Activated CD4-positive, alpha-beta T cell treated with anti-CD3 and anti-CD28 coated beads for 36 hours (primary cell): ENCODE results near the gene SMG9. TPM values are rescaled to one million over a fixed set of nuclear protein-coding genes. Genes with fewer than 3 reads are reported as not detected.
A peak's percentile ranks its signal among the peaks of the same experiment; 100 is the strongest.

Experiments used
- ATAC-seq: fragments of 200-7000 bp; cut with Tn5 transposase; one replicate; pipeline ENCODE4 v1.10.0; 2021; ENCODE audit warnings: mild to moderate bottlenecking, moderate library complexity
- CTCF ChIA-PET: fragments of 350-600 bp; sonication (Branson Sonifier 250); formaldehyde crosslinking; loops from one replicate; lab custom pipeline; 2021; ENCODE audit warnings: antibody characterized with exemption; lab: Charles Lee
- POLR2A ChIA-PET: fragments of 350-600 bp; sonication (Branson Sonifier 250); formaldehyde crosslinking; loops from one replicate; lab custom pipeline; 2021; ENCODE audit warnings: antibody characterized with exemption, inconsistent platforms; lab: Charles Lee
- DNase-seq: peaks from one replicate; pipeline ENCODE4 v3.0.0-alpha.2; 2020
- H3K27ac Mint-ChIP-seq: one replicate; pipeline ENCODE4 v1.8.0; 2021; ENCODE audit warnings: mixed read lengths
- H3K27me3 Mint-ChIP-seq: one replicate; pipeline ENCODE4 v1.8.0; 2021; ENCODE audit warnings: mixed read lengths
- H3K36me3 Mint-ChIP-seq: one replicate; pipeline ENCODE4 v1.8.0; 2021; ENCODE audit warnings: low read depth, mixed read lengths
- H3K4me1 Mint-ChIP-seq: one replicate; pipeline ENCODE4 v1.8.0; 2021; ENCODE audit warnings: mixed read lengths
- H3K4me3 Mint-ChIP-seq: one replicate; pipeline ENCODE4 v1.8.0; 2021; ENCODE audit warnings: mild to moderate bottlenecking, moderate library complexity, mixed read lengths
- H3K9me3 Mint-ChIP-seq: one replicate; pipeline ENCODE4 v1.8.0; 2021; ENCODE audit warnings: low read depth, mixed read lengths
- intact Hi-C, 2 experiments: fragments of 100-400 bp; cut with DNase I in 1 of 2; cut with micrococcal nuclease in 1 of 2; formaldehyde crosslinking; loops; one replicate each; pipeline versions ENCODE4 v1.14.2 to v1.15.1; 2022 to 2024; cut with DNase I, micrococcal nuclease
- total RNA-seq, 2 experiments: library from RNA; stranded (reverse); gene quantifications; one replicate each; pipeline ENCODE4 v1.2.3, GENCODE V29; 2021

SMG9 gene
- total RNA-seq, 2 experiments from 2014 or later: 64.4 to 65.2 TPM

- CTCF ChIA-PET: interaction anchor here (0.6 to 0.8 kb wide), 3 partner anchors 9 to 40 kb away, joined by 4 read pairs; no protein-coding TSS in a partner anchor
- ATAC-seq (no peak), DNase-seq (no peak)
- peaks cover 2% of the 10 kb centered on the region for H3K36me3 Mint-ChIP-seq
- no peak overlapping the region for H3K27ac Mint-ChIP-seq
- H3K4me3 Mint-ChIP-seq: no peak overlapping the region
- peaks cover 3% of the 10 kb centered on the region for H3K4me1 Mint-ChIP-seq
- H3K9me3 Mint-ChIP-seq: peaks cover 9% of the 10 kb centered on the region
- peaks cover 6% of the 10 kb centered on the region for H3K27me3 Mint-ChIP-seq
- intact Hi-C loops: no loop called here
- POLR2A ChIA-PET: no interaction called here
Observed at GRCh38 chr19:43708716-43709115, 46.0 kb downstream of the SMG9 start.

GRCh38 chr19:43707158-43707712 lies 47.5 kb downstream of the SMG9 start:
- Mint-ChIP-seq H3K4me3 (no peak overlapping the region), H3K27ac (no peak overlapping the region), H3K4me1 (peaks cover 1% of the 10 kb centered on the region), H3K9me3 (peaks cover 9% of the 10 kb centered on the region), H3K27me3 (peaks cover 6% of the 10 kb centered on the region), H3K36me3 (peaks cover 2% of the 10 kb centered on the region)
- POLR2A ChIA-PET: no interaction called here
- intact Hi-C loops: no loop called here
- ATAC-seq (no peak), DNase-seq (no peak)
- CTCF ChIA-PET: interaction anchor here (1.0 kb wide), 1 partner anchor 1164 kb away, joined by 3 read pairs; no protein-coding TSS in a partner anchor

- peaks cover 5% of the 10 kb centered on the region for H3K36me3 Mint-ChIP-seq
- peaks cover 11% of the 10 kb centered on the region for H3K9me3 Mint-ChIP-seq
- no peak for ATAC-seq
- POLR2A ChIA-PET: no interaction called here
- no peak overlapping the region for H3K27ac Mint-ChIP-seq
- peaks cover 9% of the 10 kb centered on the region for H3K4me1 Mint-ChIP-seq
- intact Hi-C loops: loop anchor here in 1 of 2 experiments (2.0 kb wide), 1 partner anchor 75 kb away; the partner anchor contains the start of gene KCNN4
- DNase-seq: no peak
- H3K27me3 Mint-ChIP-seq: peaks cover 2% of the 10 kb centered on the region
- CTCF ChIA-PET: no interaction called here
- no peak overlapping the region for H3K4me3 Mint-ChIP-seq
Observed at GRCh38 chr19:43705729-43706128, 49.0 kb downstream of the SMG9 start.

GRCh38 chr19:43704002-43704705 lies 50.6 kb downstream of the SMG9 start:
- ChIA-PET POLR2A (no interaction called here), CTCF (no interaction called here)
- intact Hi-C loops: loop anchor here in 1 of 2 experiments (2.0 kb wide), 1 partner anchor 77 kb away; the partner anchor contains the start of gene KCNN4
- Mint-ChIP-seq H3K4me3 (no peak overlapping the region), H3K36me3 (peaks cover 4% of the 10 kb centered on the region), H3K27me3 (peaks cover 6% of the 10 kb centered on the region), H3K4me1 (peaks cover 21% of the 10 kb centered on the region), H3K9me3 (peaks cover 10% of the 10 kb centered on the region), H3K27ac (no peak overlapping the region)
- ATAC-seq (no peak), DNase-seq (no peak)

- peak overlapping the region; percentile 99 for H3K27ac Mint-ChIP-seq
- peaks cover 21% of the 10 kb centered on the region for H3K4me1 Mint-ChIP-seq
- peaks cover 2% of the 10 kb centered on the region for H3K9me3 Mint-ChIP-seq
- H3K27me3 Mint-ChIP-seq: peaks cover 18% of the 10 kb centered on the region
- peak; percentile 47 for DNase-seq
- CTCF ChIA-PET: interaction anchor here (0.7 to 1.7 kb wide), 5 partner anchors 14 to 386 kb away, joined by 3 to 8 read pairs (median 3); no protein-coding TSS in a partner anchor
- POLR2A ChIA-PET: interaction anchor here (1.0 to 2.0 kb wide), 2 partner anchors 32 to 172 kb away, joined by 3 to 9 read pairs; no protein-coding TSS in a partner anchor
- ATAC-seq: peak; percentile 26
- peak overlapping the region; percentile 69 for H3K4me3 Mint-ChIP-seq
- H3K36me3 Mint-ChIP-seq: peaks cover 3% of the 10 kb centered on the region
- intact Hi-C loops: loop anchor here in 1 of 2 experiments (2.0 kb wide), 1 partner anchor 32 kb away; no protein-coding TSS in a partner anchor
Observed at GRCh38 chr19:43700395-43701000, 54.3 kb downstream of the SMG9 start.

- peak overlapping the region; percentile 99 for H3K27ac Mint-ChIP-seq
- no peak for ATAC-seq
- peaks cover 21% of the 10 kb centered on the region for H3K4me1 Mint-ChIP-seq
- POLR2A ChIA-PET: no interaction called here
- intact Hi-C loops: loop anchor here in 1 of 2 experiments (2.0 kb wide), 1 partner anchor 31 kb away; no protein-coding TSS in a partner anchor
- H3K4me3 Mint-ChIP-seq: peak overlapping the region; percentile 69
- peaks cover 18% of the 10 kb centered on the region for H3K27me3 Mint-ChIP-seq
- H3K36me3 Mint-ChIP-seq: peaks cover 3% of the 10 kb centered on the region
- peak; percentile 30 for DNase-seq
- peaks cover 2% of the 10 kb centered on the region for H3K9me3 Mint-ChIP-seq
- CTCF ChIA-PET: interaction anchor here (0.7 to 0.8 kb wide), 2 partner anchors 26 to 385 kb away, joined by 3 read pairs; no protein-coding TSS in a partner anchor
Observed at GRCh38 chr19:43699506-43700394, 55.0 kb downstream of the SMG9 start.

GRCh38 chr19:43697295-43697694 lies 57.5 kb downstream of the SMG9 start:
- no peak overlapping the region for H3K27ac Mint-ChIP-seq
- POLR2A ChIA-PET: no interaction called here
- intact Hi-C loops: no loop called here
- H3K27me3 Mint-ChIP-seq: peaks cover 18% of the 10 kb centered on the region
- peaks cover 3% of the 10 kb centered on the region for H3K36me3 Mint-ChIP-seq
- ATAC-seq (no peak), DNase-seq (no peak)
- CTCF ChIA-PET: no interaction called here
- peaks cover 2% of the 10 kb centered on the region for H3K9me3 Mint-ChIP-seq
- peaks cover 21% of the 10 kb centered on the region for H3K4me1 Mint-ChIP-seq
- H3K4me3 Mint-ChIP-seq: no peak overlapping the region

- Mint-ChIP-seq H3K9me3 (peaks cover 3% of the 10 kb centered on the region), H3K4me3 (no peak overlapping the region), H3K4me1 (peaks cover 16% of the 10 kb centered on the region), H3K27ac (no peak overlapping the region), H3K27me3 (peaks cover 18% of the 10 kb centered on the region), H3K36me3 (peaks cover under 1% of the 10 kb centered on the region)
- intact Hi-C loops: no loop called here
- ChIA-PET CTCF (no interaction called here), POLR2A (no interaction called here)
- DNase-seq: no peak
- no peak for ATAC-seq
Observed at GRCh38 chr19:43695985-43696704, 58.6 kb downstream of the SMG9 start.

GRCh38 chr19:43694553-43694952 lies 60.2 kb downstream of the SMG9 start:
- H3K27ac Mint-ChIP-seq: no peak overlapping the region
- H3K9me3 Mint-ChIP-seq: peaks cover 8% of the 10 kb centered on the region
- peaks cover 14% of the 10 kb centered on the region for H3K27me3 Mint-ChIP-seq
- peaks cover 3% of the 10 kb centered on the region for H3K36me3 Mint-ChIP-seq
- H3K4me1 Mint-ChIP-seq: peaks cover under 1% of the 10 kb centered on the region
- POLR2A ChIA-PET: no interaction called here
- DNase-seq (no peak), ATAC-seq (no peak)
- no peak overlapping the region for H3K4me3 Mint-ChIP-seq
- intact Hi-C loops: no loop called here
- CTCF ChIA-PET: interaction anchor here (0.6 kb wide), 1 partner anchor 11 kb away, joined by 3 read pairs; no protein-coding TSS in a partner anchor

GRCh38 chr19:43692877-43693276 lies 61.9 kb downstream of the SMG9 start:
- H3K4me1 Mint-ChIP-seq: no peaks in the 10 kb centered on the region
- peaks cover 8% of the 10 kb centered on the region for H3K9me3 Mint-ChIP-seq
- CTCF ChIA-PET: no interaction called here
- peaks cover 8% of the 10 kb centered on the region for H3K27me3 Mint-ChIP-seq
- POLR2A ChIA-PET: no interaction called here
- H3K27ac Mint-ChIP-seq: no peak overlapping the region
- no peak overlapping the region for H3K4me3 Mint-ChIP-seq
- intact Hi-C loops: no loop called here
- no peak for DNase-seq
- peaks cover 3% of the 10 kb centered on the region for H3K36me3 Mint-ChIP-seq
- ATAC-seq: no peak
